Testis (tissue), 3 donors: ENCODE results near the gene ARF3. TPM values are rescaled to one million over a fixed set of nuclear protein-coding genes. Genes with fewer than 3 reads are reported as not detected.

Experiments used
- DNase-seq: peaks from one replicate; pipeline ENCODE4 v3.0.0-alpha.2; 2019
- H3K27ac ChIP-seq, 2 donors: fragments of 200-600 bp; sonication (generic); one replicate each; pipeline ENCODE4 v1.5.1; 2019
- H3K27me3 ChIP-seq: fragments of 200-600 bp; sonication (generic); one replicate; pipeline ENCODE4 v1.5.1; 2019
- H3K36me3 ChIP-seq: fragments of 200-600 bp; sonication (generic); one replicate; pipeline ENCODE4 v1.5.1; 2017; ENCODE audit warnings: low read depth; ENCODE audit errors: missing control alignments
- H3K4me1 ChIP-seq: fragments of 200-600 bp; sonication (generic); one replicate; pipeline ENCODE4 v1.5.1; 2019
- H3K4me3 ChIP-seq, 2 donors: fragments of 200-600 bp; sonication (generic); one replicate each; pipeline ENCODE4 v1.5.1; 2017 to 2019
- H3K9me3 ChIP-seq: fragments of 200-600 bp; sonication (generic); one replicate; pipeline ENCODE4 v1.5.1; 2017
- POLR2A ChIP-seq: fragments of 450-650 bp; IDR thresholded peaks from one replicate; pipeline ENCODE4 v1.6.1; 2017; ENCODE audit warnings: antibody characterized with exemption, mild to moderate bottlenecking, moderate library complexity
- WGBS, 2 donors: methylation state at CpG; one replicate each; pipeline ENCODE4 v1.1.5; 2018; 5-methylcytosine and 5-hydroxymethylcytosine counted together
- intact Hi-C: fragments of 100-400 bp; cut with DNase I; formaldehyde crosslinking; loops from one replicate; pipeline ENCODE4 v1.15.1; 2023; ENCODE audit warnings: low total_unique reads
- polyA plus RNA-seq: library from polyadenylated mRNA; stranded (reverse); fragments of 350-450 nt; fragmentation: Illumina TruSeq; extraction: RNeasy Lipid Tissue Mini Kit (QIAGEN cat#74804); gene quantifications from one replicate; pipeline ENCODE4 v1.2.3, GENCODE V29; 2014; ENCODE audit warnings: low read depth, low replicate concordance; ENCODE audit not compliant: insufficient read depth
- total RNA-seq, 2 donors: library from RNA; depleted of rRNA; stranded (reverse); fragments of >200 nt; gene quantifications; one replicate each; pipeline ENCODE4 v1.2.3, GENCODE V29; 2016
- TF ChIP-seq, protein P1 (sequence below), 3 experiments: fragments of 450-650 bp in 2 of 3; fragments of 200-600 bp in 1 of 3; sonication (generic) in 1 of 3; IDR thresholded peaks; one replicate each; pipeline ENCODE4 v1.5.1; 2016 to 2019; ENCODE audit warnings: antibody characterized with exemption in 3 of 3, mild to moderate bottlenecking in 2 of 3, moderate library complexity in 1 of 3

Gene ARF3
- total and polyA plus RNA-seq, 3 donors from 2014 or later: 78.3 to 134 (median 92.9) TPM

DNA sequence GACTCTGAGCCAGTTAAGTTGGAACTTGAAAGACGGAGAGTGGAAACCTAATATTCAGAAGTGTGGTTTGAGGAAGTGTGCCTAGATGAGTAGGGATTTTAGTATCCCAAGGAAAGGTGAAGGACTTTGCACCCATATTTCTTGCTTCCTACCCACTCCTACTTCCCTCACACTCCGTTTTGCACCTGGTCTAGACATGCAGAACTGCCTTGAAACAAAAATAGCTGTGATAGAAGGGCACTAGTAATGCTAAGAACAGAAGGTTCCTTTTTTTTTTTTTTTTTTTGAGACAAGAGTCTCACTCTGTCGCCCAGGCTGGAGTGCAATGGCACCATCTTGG, 732 bp upstream of the ARF3 start:
- TF ChIP-seq, protein P1, sequence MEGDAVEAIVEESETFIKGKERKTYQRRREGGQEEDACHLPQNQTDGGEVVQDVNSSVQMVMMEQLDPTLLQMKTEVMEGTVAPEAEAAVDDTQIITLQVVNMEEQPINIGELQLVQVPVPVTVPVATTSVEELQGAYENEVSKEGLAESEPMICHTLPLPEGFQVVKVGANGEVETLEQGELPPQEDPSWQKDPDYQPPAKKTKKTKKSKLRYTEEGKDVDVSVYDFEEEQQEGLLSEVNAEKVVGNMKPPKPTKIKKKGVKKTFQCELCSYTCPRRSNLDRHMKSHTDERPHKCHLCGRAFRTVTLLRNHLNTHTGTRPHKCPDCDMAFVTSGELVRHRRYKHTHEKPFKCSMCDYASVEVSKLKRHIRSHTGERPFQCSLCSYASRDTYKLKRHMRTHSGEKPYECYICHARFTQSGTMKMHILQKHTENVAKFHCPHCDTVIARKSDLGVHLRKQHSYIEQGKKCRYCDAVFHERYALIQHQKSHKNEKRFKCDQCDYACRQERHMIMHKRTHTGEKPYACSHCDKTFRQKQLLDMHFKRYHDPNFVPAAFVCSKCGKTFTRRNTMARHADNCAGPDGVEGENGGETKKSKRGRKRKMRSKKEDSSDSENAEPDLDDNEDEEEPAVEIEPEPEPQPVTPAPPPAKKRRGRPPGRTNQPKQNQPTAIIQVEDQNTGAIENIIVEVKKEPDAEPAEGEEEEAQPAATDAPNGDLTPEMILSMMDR (IDR thresholded peaks at IDR 0.05): no peak
- TF ChIP-seq POLR2A: no peak
- 8 to 12% methylated on average over 3 of the region's 3 CpGs for WGBS, 2 donors
- no peaks in the 10 kb centered on the region for H3K36me3 ChIP-seq
- peaks cover 12% of the 10 kb centered on the region for H3K4me1 ChIP-seq
- intact Hi-C loops: no loop called here
- H3K27ac ChIP-seq: peak overlapping the region in 1 of 2 donors; percentile 35
- peak overlapping the region; percentile 88 to 90 for H3K4me3 ChIP-seq
- H3K27me3 ChIP-seq: no peaks in the 10 kb centered on the region
- no peak for DNase-seq
- H3K9me3 ChIP-seq: no peaks in the 10 kb centered on the region

DNA sequence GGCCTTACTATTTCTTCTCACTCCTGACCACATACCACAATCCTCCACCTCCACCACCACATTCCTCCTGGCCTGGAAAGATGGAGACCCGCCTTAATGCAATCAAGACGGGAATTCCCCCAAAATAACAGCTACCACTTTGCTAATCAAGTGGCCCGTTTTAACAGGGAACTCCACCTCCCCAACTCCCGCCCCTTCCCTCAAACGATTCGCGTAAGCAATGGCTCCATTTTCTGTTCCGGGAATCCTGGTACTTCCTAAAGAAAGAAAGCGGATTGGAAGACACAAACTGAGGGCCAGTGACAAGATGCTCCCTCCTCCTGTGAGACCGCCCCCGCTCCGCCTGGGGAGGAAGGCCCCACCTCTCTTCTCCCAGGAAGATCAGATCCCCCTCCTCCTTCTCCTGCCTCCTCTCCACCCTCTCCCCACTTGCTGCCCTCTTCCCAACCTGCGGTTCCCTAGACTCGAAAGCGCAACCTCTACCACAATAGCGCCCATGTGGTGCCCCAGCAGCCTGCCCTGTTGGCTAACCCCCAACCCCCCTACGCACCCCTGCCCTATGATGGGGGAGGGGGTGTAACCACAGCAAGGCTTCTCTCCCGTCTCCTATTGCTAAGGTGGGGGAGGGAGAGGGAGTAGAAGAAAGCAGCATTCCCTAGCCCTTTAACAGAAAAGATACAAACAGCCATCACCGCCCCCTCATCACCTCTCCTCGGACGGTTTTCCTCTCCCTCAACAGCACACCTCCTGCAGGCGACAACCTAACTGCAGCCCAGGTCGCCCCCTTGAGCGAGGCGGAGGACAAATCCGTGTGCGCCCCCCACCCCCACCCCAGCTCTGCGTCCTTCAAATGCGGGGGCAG, 777 bp downstream of the ARF3 start:
- intact Hi-C loops: no loop called here
- TF ChIP-seq, protein P1 (IDR thresholded peaks at IDR 0.05): no peak
- TF ChIP-seq POLR2A: no peak
- Histone ChIP-seq H3K27me3 (no peaks in the 10 kb centered on the region), H3K9me3 (no peaks in the 10 kb centered on the region), H3K4me3 (peak overlapping the region; percentile 88 to 90), H3K27ac (peak overlapping the region; percentile 72 to 75), H3K4me1 (peaks cover 12% of the 10 kb centered on the region), H3K36me3 (no peaks in the 10 kb centered on the region)
- WGBS, 2 donors: 1% methylated on average over 27 to 29 of the region's 29 CpGs
- DNase-seq: peak; percentile 91

DNA sequence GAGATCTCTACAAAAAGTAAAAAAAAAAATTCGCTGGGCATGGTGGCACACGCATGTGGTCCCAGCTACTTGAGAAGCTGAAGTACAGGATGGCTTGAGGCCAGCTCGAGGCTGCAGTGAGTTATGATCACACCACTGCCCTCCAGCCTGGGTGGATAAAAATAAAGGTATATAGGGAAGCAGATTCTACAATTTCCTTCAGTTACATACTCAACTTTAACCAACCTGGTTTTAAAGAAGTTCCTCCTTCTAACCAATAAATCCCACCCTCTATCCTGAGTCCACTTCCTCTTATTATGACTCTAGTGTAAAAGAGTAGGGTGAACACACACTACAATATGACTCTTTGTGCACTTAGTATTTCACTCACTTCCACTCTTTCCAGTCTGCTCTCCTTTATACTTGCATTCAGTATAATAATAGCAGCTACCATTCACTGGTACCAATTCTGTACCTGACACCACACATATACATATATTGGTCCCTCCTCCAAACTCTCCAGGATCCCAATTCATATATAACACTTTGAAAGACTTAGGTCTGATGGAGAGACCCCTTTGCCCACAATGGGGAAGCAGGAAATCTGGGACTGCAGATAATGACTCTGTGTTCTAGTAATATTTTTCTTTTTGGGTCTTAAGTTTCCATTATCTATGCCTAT, 2.3 kb downstream of the ARF3 start:
- Histone ChIP-seq H3K9me3 (no peaks in the 10 kb centered on the region), H3K27me3 (no peaks in the 10 kb centered on the region), H3K36me3 (no peaks in the 10 kb centered on the region), H3K4me3 (no peak overlapping the region), H3K27ac (no peak overlapping the region), H3K4me1 (peaks cover 12% of the 10 kb centered on the region)
- intact Hi-C loops: no loop called here
- TF ChIP-seq, protein P1 (IDR thresholded peaks at IDR 0.05): no peak
- TF ChIP-seq POLR2A: no peak
- DNase-seq: no peak
- 73 to 76% methylated on average over 3 of the region's 3 CpGs for WGBS, 2 donors

GRCh38 chr12:48954061-48954460, 3.2 kb downstream of the ARF3 start:
- intact Hi-C loops: no loop called here
- H3K4me1 ChIP-seq: peaks cover 12% of the 10 kb centered on the region
- TF ChIP-seq, protein P1 (IDR thresholded peaks at IDR 0.05): no peak
- TF ChIP-seq POLR2A: no peak
- no peaks in the 10 kb centered on the region for H3K27me3 ChIP-seq
- no peaks in the 10 kb centered on the region for H3K36me3 ChIP-seq
- no peak overlapping the region for H3K4me3 ChIP-seq
- DNase-seq: no peak
- no peaks in the 10 kb centered on the region for H3K9me3 ChIP-seq
- WGBS, 2 donors: 78 to 91% methylated on average over 3 of the region's 3 CpGs
- H3K27ac ChIP-seq: no peak overlapping the region
